Astrocyte (in vitro differentiated cells and primary cell): ENCODE data around the gene SLC25A22. TPM values are rescaled to one million over a fixed set of nuclear protein-coding genes. Genes with fewer than 3 reads are reported as not detected.

ENCODE experiments used
- DNase-seq: peaks from one replicate; pipeline ENCODE4 v3.0.0-alpha.2; 2010; ENCODE audit warnings: low read depth
- FAIRE-seq: peaks from 2 replicates; lab custom pipeline; 2011; peaks lifted over from hg19 to GRCh38; lab: Jason Lieb, UNC
- H2AFZ ChIP-seq: 2 replicates; pipeline ENCODE4 v1.6.0; 2012; ENCODE audit warnings: low read depth, low read length, inconsistent platforms
- H3K27ac ChIP-seq: 2 replicates; pipeline ENCODE4 v1.5.1; 2011; ENCODE audit warnings: low read depth, low read length, inconsistent platforms
- H3K27me3 ChIP-seq: 2 replicates; pipeline ENCODE4 v1.6.0; 2011; ENCODE audit warnings: low read length, inconsistent platforms; ENCODE audit not compliant: insufficient read depth
- H3K36me3 ChIP-seq: 2 replicates; pipeline ENCODE4 v1.5.1; 2011; ENCODE audit warnings: low read length, inconsistent platforms; ENCODE audit not compliant: insufficient read depth
- H3K4me1 ChIP-seq: 2 replicates; pipeline ENCODE4 v1.5.1; 2011; ENCODE audit warnings: low read length, inconsistent platforms; ENCODE audit not compliant: insufficient read depth
- H3K4me2 ChIP-seq: 2 replicates; pipeline ENCODE4 v1.6.0; 2012; ENCODE audit warnings: low read length, inconsistent platforms
- H3K4me3 ChIP-seq: 2 replicates; pipeline ENCODE4 v1.5.1; 2011; ENCODE audit warnings: low read depth, mild to moderate bottlenecking, low read length, inconsistent platforms; ENCODE audit not compliant: insufficient read depth
- H3K79me2 ChIP-seq: 2 replicates; pipeline ENCODE4 v1.6.0; 2012; ENCODE audit warnings: mild to moderate bottlenecking, low read length, inconsistent platforms; ENCODE audit not compliant: insufficient read depth
- H3K9ac ChIP-seq: 2 replicates; pipeline ENCODE4 v1.6.0; 2012; ENCODE audit warnings: mild to moderate bottlenecking, low read length, inconsistent platforms
- H3K9me3 ChIP-seq: 2 replicates; pipeline ENCODE4 v1.5.1; 2012; ENCODE audit warnings: low read depth, mild to moderate bottlenecking, low read length, inconsistent platforms; ENCODE audit not compliant: insufficient read depth
- H4K20me1 ChIP-seq: 2 replicates; pipeline ENCODE4 v1.6.0; 2012; ENCODE audit warnings: low read length, inconsistent platforms; ENCODE audit not compliant: insufficient read depth
- H3K27ac Mint-ChIP-seq: one replicate; pipeline ENCODE4 v1.8.0; 2021; ENCODE audit warnings: mild to moderate bottlenecking, mixed read lengths; ENCODE audit not compliant: unreplicated experiment
- H3K27me3 Mint-ChIP-seq: one replicate; pipeline ENCODE4 v1.8.0; 2021; ENCODE audit warnings: low read depth, mixed read lengths; ENCODE audit not compliant: unreplicated experiment
- H3K36me3 Mint-ChIP-seq: one replicate; pipeline ENCODE4 v1.8.0; 2021; ENCODE audit warnings: low read depth, mixed read lengths; ENCODE audit not compliant: unreplicated experiment
- H3K4me1 Mint-ChIP-seq: one replicate; pipeline ENCODE4 v1.8.0; 2021; ENCODE audit warnings: low read depth, mixed read lengths; ENCODE audit not compliant: unreplicated experiment
- H3K4me3 Mint-ChIP-seq: one replicate; pipeline ENCODE4 v1.8.0; 2021; ENCODE audit warnings: mild to moderate bottlenecking, moderate library complexity, mixed read lengths; ENCODE audit not compliant: unreplicated experiment
- H3K9me3 Mint-ChIP-seq: one replicate; pipeline ENCODE4 v1.8.0; 2021; ENCODE audit warnings: mild to moderate bottlenecking, mixed read lengths; ENCODE audit not compliant: unreplicated experiment
- EZH2 ChIP-seq: IDR thresholded peaks from 2 replicates; pipeline ENCODE4 v1.6.1; 2012; ENCODE audit warnings: mild to moderate bottlenecking, low read length, inconsistent platforms; ENCODE audit not compliant: insufficient read depth
- total RNA-seq: library from RNA; stranded (reverse); gene quantifications from 2 replicates; pipeline ENCODE4 v1.2.1, GENCODE V29; 2021
- TF ChIP-seq, protein P1 (sequence below): IDR thresholded peaks from 2 replicates; pipeline ENCODE4 v1.5.1; 2011; ENCODE audit warnings: low read depth, mild to moderate bottlenecking, inconsistent platforms, low read length, moderate library complexity; ENCODE audit not compliant: insufficient read depth

The SLC25A22 gene
- total RNA-seq, 1 donor from 2014 or later, result 21.4 TPM

DNA sequence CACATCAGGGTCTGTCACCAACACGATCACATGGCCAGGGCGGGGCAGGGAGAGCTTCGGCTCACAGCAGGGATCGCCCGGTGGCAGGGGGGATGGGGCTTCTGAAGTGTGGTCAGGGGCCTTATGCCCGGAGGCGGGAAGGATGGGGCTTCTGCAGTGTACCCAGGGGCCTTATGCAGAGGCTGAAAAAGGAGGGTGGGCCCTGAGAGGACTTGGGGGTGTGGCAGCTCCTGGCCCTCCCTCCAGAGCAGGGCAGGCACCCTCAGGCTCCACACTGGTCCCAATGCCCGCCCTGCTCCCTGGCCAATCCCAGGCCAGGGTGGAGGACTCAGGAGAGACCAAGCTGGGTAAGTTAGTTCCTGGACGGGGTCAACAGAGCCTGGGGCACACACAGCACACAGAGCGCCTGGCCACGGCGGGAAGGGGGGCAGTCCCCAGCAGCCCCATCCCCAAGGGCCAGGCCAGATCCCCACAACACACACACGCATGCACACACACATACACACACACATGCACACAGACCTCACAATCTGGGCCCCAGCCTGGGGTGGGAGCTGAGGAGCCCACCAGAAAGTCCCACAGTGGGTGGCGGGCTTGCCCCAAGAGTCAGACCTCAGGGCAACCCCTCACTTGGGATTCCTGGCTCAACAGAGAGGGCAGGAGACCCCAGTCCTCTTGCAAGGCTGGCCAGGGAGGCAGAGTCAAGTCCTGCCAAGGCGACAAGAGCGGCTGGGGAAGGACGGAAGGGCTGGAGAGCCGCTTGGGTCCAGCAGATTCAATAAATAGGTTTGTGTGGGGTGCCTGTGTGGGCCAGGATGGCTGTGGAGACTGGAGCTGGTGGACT is 7.1 kb downstream of the SLC25A22 start:
- Mint-ChIP-seq H3K4me1 (no peaks in the 10 kb centered on the region), H3K27me3 (no peaks in the 10 kb centered on the region), H3K9me3 (no peaks in the 10 kb centered on the region), H3K4me3 (no peak overlapping the region), H3K27ac (no peak overlapping the region), H3K36me3 (peaks cover 2% of the 10 kb centered on the region)
- TF ChIP-seq EZH2, result no peak
- TF ChIP-seq, protein P1, sequence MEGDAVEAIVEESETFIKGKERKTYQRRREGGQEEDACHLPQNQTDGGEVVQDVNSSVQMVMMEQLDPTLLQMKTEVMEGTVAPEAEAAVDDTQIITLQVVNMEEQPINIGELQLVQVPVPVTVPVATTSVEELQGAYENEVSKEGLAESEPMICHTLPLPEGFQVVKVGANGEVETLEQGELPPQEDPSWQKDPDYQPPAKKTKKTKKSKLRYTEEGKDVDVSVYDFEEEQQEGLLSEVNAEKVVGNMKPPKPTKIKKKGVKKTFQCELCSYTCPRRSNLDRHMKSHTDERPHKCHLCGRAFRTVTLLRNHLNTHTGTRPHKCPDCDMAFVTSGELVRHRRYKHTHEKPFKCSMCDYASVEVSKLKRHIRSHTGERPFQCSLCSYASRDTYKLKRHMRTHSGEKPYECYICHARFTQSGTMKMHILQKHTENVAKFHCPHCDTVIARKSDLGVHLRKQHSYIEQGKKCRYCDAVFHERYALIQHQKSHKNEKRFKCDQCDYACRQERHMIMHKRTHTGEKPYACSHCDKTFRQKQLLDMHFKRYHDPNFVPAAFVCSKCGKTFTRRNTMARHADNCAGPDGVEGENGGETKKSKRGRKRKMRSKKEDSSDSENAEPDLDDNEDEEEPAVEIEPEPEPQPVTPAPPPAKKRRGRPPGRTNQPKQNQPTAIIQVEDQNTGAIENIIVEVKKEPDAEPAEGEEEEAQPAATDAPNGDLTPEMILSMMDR, result no peak
- peaks cover 38% of the 10 kb centered on the region for H4K20me1 ChIP-seq
- H3K27ac ChIP-seq, result no peak overlapping the region
- no peak overlapping the region for H3K4me3 ChIP-seq
- H2AFZ ChIP-seq, result no peak overlapping the region
- DNase-seq (no peak), FAIRE-seq (no peak)
- H3K4me1 ChIP-seq, result peaks cover 3% of the 10 kb centered on the region
- peaks cover 3% of the 10 kb centered on the region for H3K79me2 ChIP-seq
- no peaks in the 10 kb centered on the region for H3K27me3 ChIP-seq
- H3K9ac ChIP-seq, result no peak overlapping the region
- H3K4me2 ChIP-seq, result no peak overlapping the region
- H3K9me3 ChIP-seq, result no peaks in the 10 kb centered on the region
- H3K36me3 ChIP-seq, result no peaks in the 10 kb centered on the region

DNA sequence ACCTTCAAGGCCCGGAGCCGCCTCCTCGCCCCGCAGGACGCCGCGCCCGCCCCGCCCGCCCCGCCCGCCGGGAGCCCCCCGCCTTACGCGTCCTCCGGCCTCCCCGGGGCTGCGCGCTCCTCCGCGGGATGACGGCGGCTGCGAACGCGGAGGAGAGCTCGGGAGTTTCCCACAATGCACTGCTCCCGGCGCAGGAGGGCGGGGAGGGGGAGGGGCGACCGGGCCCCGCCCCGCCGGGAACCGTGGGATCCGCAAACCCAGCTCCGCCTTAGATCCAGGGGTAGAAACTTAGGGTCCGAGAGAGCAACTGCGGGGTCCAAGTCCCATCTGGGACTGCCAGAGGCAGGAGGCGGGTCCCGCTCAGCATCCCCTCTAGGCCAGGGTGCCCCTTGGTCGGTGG is 8.1 kb downstream of the SLC25A22 start, which contains the start of gene CEND1:
Gene CEND1, minus strand, starts transcription at position 148 of the 400 bp plus-strand sequence. CDS start 1,514 bp downstream, outside the sequence.
- Mint-ChIP-seq H3K4me3 (no peak within 1 kb of the TSS), H3K27me3 (no peaks in the 10 kb centered on the region), H3K4me1 (no peaks in the 10 kb centered on the region), H3K9me3 (no peaks in the 10 kb centered on the region), H3K27ac (no peak within 1 kb of the TSS), H3K36me3 (peaks cover 2% of the 10 kb centered on the region)
- TF ChIP-seq, protein P1, result no peak
- no peak for TF ChIP-seq EZH2
- FAIRE-seq (no peak), DNase-seq (no peak)
- H3K79me2 ChIP-seq, result no peaks in the 10 kb centered on the region
- no peaks in the 10 kb centered on the region for H3K4me1 ChIP-seq
- H3K9ac ChIP-seq, result no peak within 1 kb of the TSS
- H3K4me2 ChIP-seq, result peak within 1 kb of the TSS; percentile 55
- H3K27ac ChIP-seq, result no peak within 1 kb of the TSS
- H3K27me3 ChIP-seq, result no peaks in the 10 kb centered on the region
- H4K20me1 ChIP-seq, result peaks cover 28% of the 10 kb centered on the region
- no peaks in the 10 kb centered on the region for H3K9me3 ChIP-seq
- H3K36me3 ChIP-seq, result no peaks in the 10 kb centered on the region
- H2AFZ ChIP-seq, result no peak within 1 kb of the TSS
- H3K4me3 ChIP-seq, result peak within 1 kb of the TSS; percentile 23
